Measurements from ENCODE around the gene MTUS2.

- TF ChIP-seq CTCF (IDR thresholded peaks at IDR 0.05), result no peak
- TF ChIP-seq POLR2A (IDR thresholded peaks at IDR 0.05), result no peak
These were observed 474.7 kb downstream of the MTUS2 start for GRCh38 chr13:29294821-29295220.

Data from body of pancreas (tissue), 4 donors.